Measurements from ENCODE around the gene C3orf20.
"Not testable (repeated sequence)": the region's sequence is repeated elsewhere in the genome, so short reads cannot be mapped to it uniquely, and the experiment has no call there.

C3orf20 gene

DNA sequence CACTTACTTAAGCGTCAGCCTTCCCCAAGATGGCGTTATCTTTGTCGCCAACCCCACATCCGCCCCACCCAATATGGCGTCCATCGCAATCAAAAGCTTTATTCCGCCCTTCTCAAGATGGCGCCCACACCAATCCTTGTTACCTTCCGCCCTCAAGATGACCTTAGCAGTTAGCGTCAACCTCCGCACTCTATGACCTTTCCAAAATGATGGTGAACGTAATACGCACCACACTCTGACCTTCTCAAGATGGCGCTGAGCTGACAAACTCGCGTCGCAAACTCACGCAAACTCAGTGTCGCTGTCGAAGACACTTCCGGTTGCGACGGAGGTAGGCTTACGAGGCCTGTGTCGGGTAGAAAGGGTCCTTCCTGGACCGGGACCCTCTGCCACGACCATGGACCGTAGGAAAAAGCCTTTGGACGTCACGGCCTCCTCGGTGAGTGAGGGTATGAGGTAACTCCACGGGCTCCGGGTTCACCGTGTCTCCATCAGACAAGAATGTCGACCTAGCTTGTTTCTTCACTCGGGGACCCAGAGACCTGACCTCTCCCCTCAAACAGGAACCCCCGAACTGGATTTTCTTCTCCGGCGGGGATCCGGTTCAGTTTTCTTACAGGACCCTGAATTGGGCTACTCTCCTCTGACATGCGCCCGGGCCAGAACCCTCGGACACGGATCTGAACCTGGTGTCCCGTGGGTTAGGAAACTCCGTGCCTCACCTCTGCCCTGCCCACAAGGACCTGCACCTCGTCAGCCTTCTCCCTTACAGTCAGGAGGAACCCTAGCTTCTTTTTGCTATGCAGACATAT is 23.3 kb upstream of the C3orf20 start, which contains the start of gene CCDC174:
TSS of gene CCDC174 (plus strand) at position 323 of the 812 bp plus-strand sequence. CDS start at position 398, 75 bp downstream.
- peak; percentile 91 to 94 for DNase-seq

DNA sequence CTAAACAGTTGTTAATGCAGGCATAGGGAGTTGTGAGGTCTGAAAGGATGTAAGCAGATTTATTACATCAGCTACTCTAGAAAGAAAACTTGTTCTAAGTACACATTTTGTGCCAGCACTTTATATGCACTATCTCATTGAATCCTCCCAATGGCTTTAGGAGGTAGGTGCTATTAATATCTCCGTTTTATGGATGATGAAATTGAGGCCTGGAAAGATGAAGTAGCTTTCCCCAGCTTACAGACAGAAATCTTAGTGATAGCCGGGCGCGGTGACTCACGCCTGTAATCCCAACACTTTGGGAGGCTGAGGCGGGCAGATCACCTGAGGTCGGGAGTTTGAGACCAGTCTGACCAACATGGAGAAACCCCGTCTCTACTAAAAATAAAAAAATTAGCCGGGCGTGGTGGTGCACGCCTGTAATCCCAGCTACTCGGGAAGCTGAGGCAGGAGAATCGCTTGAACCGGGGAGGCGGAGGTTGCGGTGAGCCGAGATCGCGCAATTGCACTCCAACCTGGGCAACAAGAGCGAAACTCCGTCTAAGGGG is 22.5 kb upstream of the C3orf20 start:
- DNase-seq: not testable (repeated sequence)

DNA sequence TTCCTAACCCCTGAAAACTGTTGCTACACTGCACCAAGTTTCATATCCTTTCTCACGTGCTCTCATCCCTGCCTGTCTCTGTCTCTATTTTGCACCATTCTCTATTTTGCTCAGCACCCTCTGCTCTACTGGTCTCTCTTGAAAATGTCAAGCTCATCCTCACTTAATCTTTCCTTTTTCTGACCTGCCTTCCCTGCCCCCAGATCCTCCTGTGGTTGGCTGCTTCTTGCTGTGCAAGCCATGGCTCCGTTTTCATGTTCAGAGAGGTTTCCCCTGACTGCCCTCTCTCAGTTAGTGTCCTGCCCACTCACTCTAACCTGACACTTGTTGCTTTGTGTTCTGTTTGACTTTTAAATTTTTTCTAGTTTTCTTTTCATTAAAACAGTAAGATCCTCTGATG is 17.4 kb upstream of the C3orf20 start:
- no peak for DNase-seq

DNA sequence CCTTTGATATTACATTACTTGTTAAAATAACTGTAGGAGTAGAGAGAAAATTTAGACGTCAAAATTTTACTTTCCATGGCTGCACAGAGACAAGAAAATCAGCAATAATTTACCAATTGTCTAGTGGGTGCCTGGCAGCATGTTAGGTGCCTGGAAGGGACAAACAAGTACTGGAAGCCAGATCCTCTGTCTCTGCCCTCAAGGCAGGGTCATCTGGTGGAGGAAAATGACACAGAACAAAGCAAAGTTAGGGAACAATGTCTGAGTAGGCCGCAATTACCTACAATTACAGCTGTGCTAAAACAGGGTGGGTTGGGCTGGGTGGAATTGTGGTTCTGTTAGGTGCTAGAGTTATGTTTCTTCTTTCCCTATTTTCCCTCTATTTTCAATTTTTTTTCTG is 16.0 kb upstream of the C3orf20 start:
- DNase-seq: no peak

DNA sequence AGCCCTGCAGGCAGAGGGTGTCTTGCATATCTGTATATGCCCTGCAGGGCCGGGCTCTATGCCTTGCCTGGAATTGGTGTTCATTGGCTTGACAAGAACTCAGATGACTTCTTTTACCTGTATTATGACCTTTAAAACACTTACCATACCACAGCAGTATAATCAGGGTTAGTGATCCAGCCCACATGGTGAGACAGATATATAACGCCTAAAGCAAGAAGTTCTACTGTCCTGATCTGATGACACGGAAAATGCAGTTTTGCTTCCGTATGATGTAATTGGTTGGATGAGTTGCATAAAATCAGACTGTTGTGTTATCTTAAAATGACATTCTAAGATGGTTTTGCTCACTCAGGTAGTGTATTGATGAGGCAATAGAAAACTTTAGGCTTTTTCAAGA is 14.0 kb upstream of the C3orf20 start:
- no peak for DNase-seq

DNA sequence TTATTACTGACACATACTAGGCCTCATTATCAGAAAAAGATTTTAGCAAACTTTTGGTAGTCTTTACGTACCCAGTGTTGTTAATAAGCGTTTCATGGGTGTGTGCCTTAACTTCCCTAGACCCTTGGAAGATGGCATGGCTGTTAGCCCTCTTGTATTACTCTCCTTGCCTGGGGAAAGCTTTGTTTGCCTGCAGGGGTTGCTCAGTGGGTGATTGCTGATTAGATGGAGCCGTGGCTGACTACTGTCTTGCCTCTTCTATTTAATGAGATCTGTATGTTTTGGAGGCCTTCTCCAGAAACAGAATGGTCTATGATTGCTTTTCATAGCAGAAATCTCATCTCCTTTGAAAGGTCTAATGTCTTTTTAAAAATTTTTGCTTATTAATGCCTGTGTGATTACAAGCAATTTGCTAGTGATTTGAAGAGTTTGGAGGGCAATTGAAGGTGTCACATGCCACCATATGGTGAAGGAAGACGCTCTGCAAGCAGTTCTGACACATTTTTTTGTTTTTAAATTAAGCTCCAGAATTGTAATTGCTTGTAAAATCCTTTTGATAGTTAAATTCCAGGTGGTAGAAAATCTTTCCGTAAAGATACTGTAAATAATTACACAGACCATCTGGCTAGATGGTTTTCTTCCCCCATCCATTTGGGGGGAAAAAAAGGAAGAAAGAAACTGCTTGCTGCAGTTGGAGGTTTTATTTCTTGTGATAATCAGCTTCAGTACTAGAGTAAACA is 11.4 kb upstream of the C3orf20 start:
- no peak for DNase-seq

- no peak for DNase-seq
These were observed 10.8 kb upstream of the C3orf20 start for GRCh38 chr3:14664170-14664569.

DNA sequence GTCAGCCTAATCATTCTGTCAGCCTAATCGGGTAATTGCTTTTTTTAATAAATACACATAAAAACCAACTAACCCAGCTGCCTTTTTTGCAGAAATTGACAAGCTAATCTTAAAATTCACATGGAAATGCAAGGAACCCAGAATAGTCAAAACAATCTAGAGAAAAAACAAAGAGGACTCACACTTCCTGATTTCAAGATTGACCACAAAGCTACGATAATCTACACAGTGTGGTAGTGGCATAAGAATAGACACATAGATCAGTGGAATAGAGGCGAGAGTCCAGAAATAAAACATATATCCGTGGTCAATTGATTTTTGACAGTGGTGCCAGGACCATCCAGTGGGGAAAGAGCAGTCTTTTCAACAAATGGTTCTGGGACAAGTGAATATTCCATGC is 2.4 kb upstream of the C3orf20 start:
- DNase-seq: no peak

GRCh38 chr3:14676881-14677280 is 1.9 kb downstream of the C3orf20 start:
- DNase-seq: no peak

DNA sequence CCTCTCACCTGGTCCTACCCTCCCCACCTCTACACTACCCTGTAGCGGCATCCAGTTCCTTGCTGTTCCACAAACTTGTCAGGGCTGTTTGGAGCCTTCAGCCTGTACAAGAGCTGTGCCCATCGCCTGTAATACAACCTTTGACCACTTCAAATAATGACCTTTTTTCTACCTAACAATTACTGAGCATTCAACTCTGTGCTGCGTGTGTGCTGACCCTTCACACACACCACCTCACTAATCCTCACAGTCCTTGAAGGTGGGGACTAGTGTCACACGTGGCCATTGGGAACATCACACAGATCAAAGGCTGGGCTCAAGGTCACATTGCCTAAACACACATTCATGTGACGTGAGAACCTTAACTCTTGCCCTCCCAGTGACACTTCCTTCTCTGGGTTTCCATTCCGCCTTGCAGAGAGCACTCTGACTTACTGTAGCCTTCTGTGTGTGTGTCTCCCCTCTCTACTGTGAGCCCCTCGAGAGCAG is 3.1 kb downstream of the C3orf20 start:
- DNase-seq: no peak

DNA sequence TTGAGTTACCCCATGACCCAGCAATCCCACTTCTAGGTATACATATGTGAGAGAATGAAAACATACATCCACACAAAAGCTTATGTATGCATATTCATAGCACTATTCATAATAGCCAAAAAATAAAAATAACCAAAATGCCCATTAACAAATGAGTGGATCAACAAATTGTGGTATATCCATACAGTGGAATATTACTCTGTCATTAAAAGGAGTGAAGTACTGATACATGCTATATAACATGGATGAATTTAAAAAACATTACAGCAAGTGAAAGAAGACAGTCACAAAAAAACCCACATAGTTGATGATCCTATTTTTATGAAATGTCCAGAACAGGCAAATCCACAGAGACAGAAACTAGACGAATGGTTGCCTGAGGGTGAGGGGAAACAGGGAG is 5.2 kb downstream of the C3orf20 start:
- DNase-seq: no peak

GRCh38 chr3:14680716-14681115 is 5.8 kb downstream of the C3orf20 start:
- no peak for DNase-seq

- no peak for DNase-seq
These were observed 9.5 kb downstream of the C3orf20 start for GRCh38 chr3:14684447-14684846.

GRCh38 chr3:14685179-14685578 is 10.2 kb downstream of the C3orf20 start:
- DNase-seq: no peak

DNA sequence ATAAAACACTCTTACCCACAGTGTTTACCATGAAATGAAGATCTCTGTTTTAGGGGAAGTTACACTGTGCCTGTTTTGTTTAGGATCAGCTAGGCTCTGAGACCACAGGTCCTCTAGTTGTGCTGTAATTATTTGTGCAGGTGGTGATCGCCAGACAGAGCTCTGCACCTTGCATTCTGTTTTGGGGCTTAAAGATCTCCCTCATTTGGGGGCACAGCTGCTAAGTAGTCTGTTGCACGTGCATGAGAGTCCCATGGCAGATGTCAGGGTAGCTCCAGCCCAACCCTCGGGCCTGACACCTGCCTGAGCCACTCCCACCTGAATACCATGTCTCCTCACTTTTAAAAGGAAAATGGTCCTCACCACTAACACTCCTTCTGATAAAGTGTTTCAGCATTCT is 12.4 kb downstream of the C3orf20 start:
- no peak for DNase-seq

GRCh38 chr3:14688525-14688924 is 13.6 kb downstream of the C3orf20 start:
- DNase-seq: no peak

- no peak for DNase-seq
These were observed 14.5 kb downstream of the C3orf20 start for GRCh38 chr3:14689247-14689980.

DNA sequence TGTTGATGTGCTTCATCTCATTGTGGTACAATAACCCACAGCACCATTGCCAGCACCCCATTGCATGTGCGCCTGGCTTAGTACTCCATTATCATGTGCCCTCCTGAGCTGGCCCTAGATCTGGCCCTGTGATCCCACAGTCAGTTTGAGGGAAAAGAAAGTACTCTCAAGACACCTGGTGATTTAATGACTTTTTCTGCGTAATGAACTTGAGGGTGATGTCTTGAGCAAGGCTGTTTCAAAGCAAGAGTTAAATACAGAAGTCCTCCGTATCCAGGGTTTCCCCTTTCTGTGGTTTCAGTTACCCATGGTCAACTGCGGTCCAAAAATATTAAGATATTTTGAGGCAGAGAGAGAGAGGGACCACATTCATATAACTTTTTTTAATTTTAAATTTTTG is 16.3 kb downstream of the C3orf20 start:
- DNase-seq: no peak

DNA sequence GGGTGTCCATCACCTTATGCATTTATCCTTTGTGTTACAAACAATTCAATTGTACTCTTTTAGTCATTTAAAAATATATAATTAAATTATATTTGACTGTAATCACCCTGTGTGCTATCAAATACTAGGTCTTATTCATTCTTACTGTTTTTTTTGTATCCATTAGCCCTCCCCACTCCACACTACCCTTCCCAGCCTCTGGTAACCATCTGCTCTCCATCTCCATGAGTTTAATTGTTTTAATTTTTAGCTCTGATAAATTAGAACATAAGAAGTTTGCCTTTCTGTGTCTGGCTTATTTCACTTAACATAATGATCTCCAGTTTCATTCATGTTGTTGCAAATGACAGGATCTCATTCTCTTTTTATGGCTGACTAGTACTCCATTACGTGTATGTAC is 16.8 kb downstream of the C3orf20 start:
- no peak for DNase-seq

DNA sequence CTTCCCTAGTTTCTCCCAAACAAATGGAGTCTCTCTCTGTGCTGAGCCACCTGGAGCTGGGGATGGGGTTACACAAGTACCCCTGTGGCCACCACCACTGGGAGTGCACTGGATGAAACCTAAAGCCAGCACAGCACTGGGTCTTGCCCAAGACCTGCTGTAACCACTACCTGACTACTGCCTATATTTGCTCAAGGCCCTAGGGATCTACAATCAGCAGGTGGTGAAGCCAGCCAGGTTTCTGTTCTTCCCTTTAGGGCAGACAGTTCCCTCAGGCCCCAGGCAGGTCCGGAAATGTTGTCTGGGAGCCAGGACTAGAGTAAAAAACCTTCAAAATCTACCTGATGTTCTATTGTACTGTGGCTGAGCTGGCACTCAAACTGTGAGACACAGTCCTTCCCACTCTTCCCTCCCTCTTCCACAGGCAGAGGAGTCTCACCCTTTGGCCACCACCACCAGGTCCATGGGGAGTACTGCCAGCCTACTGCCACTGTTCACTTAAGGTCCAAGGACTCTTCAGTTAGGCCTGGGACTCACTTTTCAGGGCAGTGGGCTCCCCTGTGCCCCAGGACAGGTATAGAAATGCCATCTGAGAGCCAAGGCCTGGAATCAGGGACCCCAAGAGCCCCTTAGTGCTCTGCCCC is 23.8 kb downstream of the C3orf20 start:
- DNase-seq: no peak

DNA sequence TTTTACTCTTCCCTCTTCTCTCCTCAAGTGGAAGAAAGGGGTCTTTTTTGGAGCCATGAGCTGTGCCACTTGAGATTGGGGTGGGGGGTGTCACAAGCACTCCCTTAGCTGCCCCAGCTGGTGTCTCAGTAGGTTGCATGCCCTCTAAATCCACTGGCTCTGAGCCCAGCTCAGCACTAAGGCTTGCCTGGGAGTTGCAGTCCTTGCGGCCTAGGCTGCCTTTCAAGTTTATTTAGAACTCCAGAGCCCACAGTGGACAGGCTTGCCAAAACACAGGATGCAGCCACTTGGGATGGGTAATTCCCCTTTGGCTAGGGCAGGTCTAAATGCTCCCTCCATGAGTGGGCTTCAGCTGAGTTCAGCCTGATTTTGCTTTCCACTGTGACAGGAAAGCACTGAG is 24.7 kb downstream of the C3orf20 start:
- no peak for DNase-seq

GRCh38 chr3:14700891-14701290 is 25.9 kb downstream of the C3orf20 start:
- DNase-seq: no peak

DNA sequence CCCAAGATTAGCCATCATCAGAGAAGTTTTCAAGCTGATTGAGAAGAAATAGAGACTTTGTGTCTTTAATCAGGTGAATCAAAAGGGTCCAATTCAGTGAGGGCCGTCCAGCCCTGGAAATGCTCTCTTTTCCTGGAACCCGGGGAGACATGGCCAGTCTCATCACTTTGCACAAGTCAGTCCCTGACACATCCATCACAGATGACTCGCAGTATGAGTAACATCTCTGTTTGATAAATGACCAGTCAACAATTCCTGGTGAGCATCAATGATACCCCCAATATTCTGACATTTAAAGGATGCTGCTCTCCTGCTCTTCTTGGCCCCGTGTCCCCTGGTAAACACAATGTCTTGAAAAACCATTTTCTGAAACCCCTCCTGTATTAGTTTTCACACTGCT is 26.7 kb downstream of the C3orf20 start:
- DNase-seq: no peak
